ENCODE data around the gene DNTT. TPM values are rescaled to one million over a fixed set of nuclear protein-coding genes. Genes with fewer than 3 reads are reported as not detected.
A peak's percentile ranks its signal among the peaks of the same experiment; 100 is the strongest.

DNTT gene
- total RNA-seq, 1 donor from 2014 or later: not detected

GRCh38 chr10:96374985-96375830 lies 71.0 kb downstream of the DNTT start:
- Histone ChIP-seq H3K4me3 (peak overlapping the region; percentile 65), H3K36me3 (no peaks in the 10 kb centered on the region), H3K4me1 (peaks cover 40% of the 10 kb centered on the region), H3K27me3 (ENCODE audit: low read depth) (no peaks in the 10 kb centered on the region), H3K27ac (replicated peaks) (peak overlapping the region; percentile 63), H3K9me3 (replicated peaks) (no peaks in the 10 kb centered on the region)
- DNase-seq: peak; percentile 87
- intact Hi-C loops (cut with micrococcal nuclease): no loop called here
- peak; percentile 98 for TF ChIP-seq CTCF (IDR thresholded peaks at IDR 0.05; ENCODE audit: borderline replicate concordance)

GRCh38 chr10:96376483-96376882 lies 72.2 kb downstream of the DNTT start:
- Histone ChIP-seq H3K4me3 (no peak overlapping the region), H3K36me3 (no peaks in the 10 kb centered on the region), H3K4me1 (peaks cover 40% of the 10 kb centered on the region), H3K27ac (replicated peaks) (no peak overlapping the region), H3K9me3 (replicated peaks) (no peaks in the 10 kb centered on the region), H3K27me3 (ENCODE audit: low read depth) (no peaks in the 10 kb centered on the region)
- TF ChIP-seq CTCF (IDR thresholded peaks at IDR 0.05; ENCODE audit: borderline replicate concordance): no peak
- no peak for DNase-seq
- intact Hi-C loops (cut with micrococcal nuclease): no loop called here

DNA sequence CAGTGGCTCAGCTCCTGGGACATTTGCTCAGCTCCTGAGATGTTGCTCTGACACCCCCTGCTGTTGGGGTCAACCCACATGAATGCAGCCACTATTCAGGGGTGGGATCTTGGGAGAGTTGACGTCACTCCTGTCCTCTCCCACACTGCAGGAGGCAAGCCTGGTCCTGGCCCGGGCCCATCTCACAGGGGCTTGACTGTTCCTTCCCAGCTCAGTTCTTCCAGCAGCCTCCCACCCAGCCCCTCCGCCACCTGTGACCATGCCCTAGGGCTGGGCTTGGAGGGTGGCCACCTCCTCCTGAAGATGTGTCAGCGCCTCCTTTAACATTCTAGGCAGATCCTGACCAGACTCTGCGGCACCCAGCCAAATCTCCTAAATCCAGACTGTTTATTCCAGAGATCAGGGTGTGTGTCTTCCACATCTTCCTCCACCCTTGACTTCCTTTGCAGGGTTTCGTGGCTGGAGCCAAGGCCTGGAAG lies 73.6 kb downstream of the DNTT start:
- Histone ChIP-seq H3K4me1 (peaks cover 40% of the 10 kb centered on the region), H3K4me3 (no peak overlapping the region), H3K36me3 (no peaks in the 10 kb centered on the region), H3K27me3 (ENCODE audit: low read depth) (no peaks in the 10 kb centered on the region), H3K27ac (replicated peaks) (peak overlapping the region; percentile 60), H3K9me3 (replicated peaks) (no peaks in the 10 kb centered on the region)
- DNase-seq: peak; percentile 69
- TF ChIP-seq CTCF (IDR thresholded peaks at IDR 0.05; ENCODE audit: borderline replicate concordance): no peak
- intact Hi-C loops (cut with micrococcal nuclease): no loop called here

- no peak overlapping the region for H3K4me3 ChIP-seq
- DNase-seq: no peak
- peak overlapping the region; percentile 60 for H3K27ac ChIP-seq (replicated peaks)
- intact Hi-C loops (cut with micrococcal nuclease): no loop called here
- H3K4me1 ChIP-seq: peaks cover 40% of the 10 kb centered on the region
- H3K27me3 ChIP-seq (ENCODE audit: low read depth): no peaks in the 10 kb centered on the region
- no peaks in the 10 kb centered on the region for H3K36me3 ChIP-seq
- no peaks in the 10 kb centered on the region for H3K9me3 ChIP-seq (replicated peaks)
- TF ChIP-seq CTCF (IDR thresholded peaks at IDR 0.05; ENCODE audit: borderline replicate concordance): no peak
Observed at GRCh38 chr10:96378741-96379140, 74.5 kb downstream of the DNTT start.

DNA sequence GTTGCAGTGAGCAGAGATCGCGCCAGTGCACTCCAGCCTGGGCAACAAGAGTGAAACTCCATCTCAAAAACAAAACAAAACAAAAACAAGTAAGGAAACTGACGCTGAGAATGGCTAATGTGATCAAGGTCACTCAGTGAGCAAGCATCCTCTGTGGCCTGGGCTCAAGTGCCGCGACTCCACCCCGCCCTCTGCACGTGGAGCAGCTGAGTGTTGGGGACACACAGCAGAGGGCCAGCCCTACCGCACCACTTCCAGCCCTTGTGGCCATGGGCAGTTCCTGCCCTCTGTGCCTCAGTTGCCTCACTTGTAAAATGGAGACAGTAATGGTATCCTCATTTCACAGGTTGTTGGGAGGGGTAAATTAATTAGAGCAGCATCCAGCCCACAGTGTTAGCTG lies 75.5 kb downstream of the DNTT start:
- Histone ChIP-seq H3K27ac (replicated peaks) (no peak overlapping the region), H3K36me3 (no peaks in the 10 kb centered on the region), H3K4me3 (no peak overlapping the region), H3K9me3 (replicated peaks) (no peaks in the 10 kb centered on the region), H3K27me3 (ENCODE audit: low read depth) (no peaks in the 10 kb centered on the region), H3K4me1 (peaks cover 33% of the 10 kb centered on the region)
- DNase-seq: no peak
- intact Hi-C loops (cut with micrococcal nuclease): no loop called here
- TF ChIP-seq CTCF (IDR thresholded peaks at IDR 0.05; ENCODE audit: borderline replicate concordance): no peak

Data from left ventricle myocardium inferior (tissue), 1 donor.